Upper lobe of right lung (tissue), 1 donor: ENCODE results near the gene JUP. TPM values are rescaled to one million over a fixed set of nuclear protein-coding genes. Genes with fewer than 3 reads are reported as not detected.
A peak's percentile ranks its signal among the peaks of the same experiment; 100 is the strongest.

Experiments used
- ATAC-seq: fragments of 200-7000 bp; cut with Tn5 transposase; one replicate; pipeline ENCODE4 v1.9.1; 2020; ENCODE audit warnings: mild to moderate bottlenecking, moderate library complexity
- DNase-seq: peaks from one replicate; pipeline ENCODE4 v3.0.0-alpha.2; 2020
- H3K27ac ChIP-seq: fragments of 200-600 bp; one replicate; pipeline ENCODE4 v1.8.0; 2022
- H3K27me3 ChIP-seq: fragments of 200-600 bp; one replicate; pipeline ENCODE4 v1.8.0; 2022; ENCODE audit warnings: mild to moderate bottlenecking
- H3K36me3 ChIP-seq: fragments of 200-600 bp; one replicate; pipeline ENCODE4 v1.8.0; 2022
- H3K4me1 ChIP-seq: fragments of 200-600 bp; one replicate; pipeline ENCODE4 v1.8.0; 2022
- H3K4me3 ChIP-seq: fragments of 200-600 bp; one replicate; pipeline ENCODE4 v1.8.0; 2022; ENCODE audit warnings: mild to moderate bottlenecking
- H3K9me3 ChIP-seq: fragments of 200-600 bp; one replicate; pipeline ENCODE4 v1.8.0; 2022
- intact Hi-C: fragments of 100-400 bp; cut with DNase I; formaldehyde crosslinking; loops from one replicate; pipeline ENCODE4 v1.11.0; 2022
- total RNA-seq: library from RNA; stranded (reverse); fragmentation: NEBNext Ultra II Directional; extraction: Animal tissue kit (Norgen Biotek cat#: 25700); gene quantifications from one replicate; pipeline ENCODE4 v1.2.1, GENCODE V29; 2021
- TF ChIP-seq, protein P1 (sequence below): fragments of 200-600 bp; IDR thresholded peaks from one replicate; pipeline ENCODE4 v1.8.0; 2022; ENCODE audit warnings: antibody characterized with exemption
- donor health status: DM: no; HTN: yes; CAD: no; lungs with severe emphysema.

Gene JUP
- total RNA-seq, 1 donor from 2014 or later: 109 TPM

GRCh38 chr17:41773190-41773588 lies 13.3 kb downstream of the JUP start:
- Histone ChIP-seq H3K27me3 (no peaks in the 10 kb centered on the region), H3K36me3 (peaks cover 32% of the 10 kb centered on the region), H3K27ac (peak overlapping the region; percentile 42), H3K9me3 (no peaks in the 10 kb centered on the region), H3K4me3 (no peak overlapping the region), H3K4me1 (peaks cover 64% of the 10 kb centered on the region)
- ATAC-seq (peak; percentile 43), DNase-seq (peak; percentile 78)
- TF ChIP-seq, protein P1, sequence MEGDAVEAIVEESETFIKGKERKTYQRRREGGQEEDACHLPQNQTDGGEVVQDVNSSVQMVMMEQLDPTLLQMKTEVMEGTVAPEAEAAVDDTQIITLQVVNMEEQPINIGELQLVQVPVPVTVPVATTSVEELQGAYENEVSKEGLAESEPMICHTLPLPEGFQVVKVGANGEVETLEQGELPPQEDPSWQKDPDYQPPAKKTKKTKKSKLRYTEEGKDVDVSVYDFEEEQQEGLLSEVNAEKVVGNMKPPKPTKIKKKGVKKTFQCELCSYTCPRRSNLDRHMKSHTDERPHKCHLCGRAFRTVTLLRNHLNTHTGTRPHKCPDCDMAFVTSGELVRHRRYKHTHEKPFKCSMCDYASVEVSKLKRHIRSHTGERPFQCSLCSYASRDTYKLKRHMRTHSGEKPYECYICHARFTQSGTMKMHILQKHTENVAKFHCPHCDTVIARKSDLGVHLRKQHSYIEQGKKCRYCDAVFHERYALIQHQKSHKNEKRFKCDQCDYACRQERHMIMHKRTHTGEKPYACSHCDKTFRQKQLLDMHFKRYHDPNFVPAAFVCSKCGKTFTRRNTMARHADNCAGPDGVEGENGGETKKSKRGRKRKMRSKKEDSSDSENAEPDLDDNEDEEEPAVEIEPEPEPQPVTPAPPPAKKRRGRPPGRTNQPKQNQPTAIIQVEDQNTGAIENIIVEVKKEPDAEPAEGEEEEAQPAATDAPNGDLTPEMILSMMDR: no peak
- intact Hi-C loops: no loop called here

GRCh38 chr17:41772586-41773189 lies 13.8 kb downstream of the JUP start:
- Histone ChIP-seq H3K27me3 (no peaks in the 10 kb centered on the region), H3K9me3 (no peaks in the 10 kb centered on the region), H3K27ac (peak overlapping the region; percentile 42), H3K4me3 (no peak overlapping the region), H3K4me1 (peaks cover 58% of the 10 kb centered on the region), H3K36me3 (peaks cover 37% of the 10 kb centered on the region)
- ATAC-seq (no peak), DNase-seq (no peak)
- TF ChIP-seq, protein P1: no peak
- intact Hi-C loops: no loop called here

DNA sequence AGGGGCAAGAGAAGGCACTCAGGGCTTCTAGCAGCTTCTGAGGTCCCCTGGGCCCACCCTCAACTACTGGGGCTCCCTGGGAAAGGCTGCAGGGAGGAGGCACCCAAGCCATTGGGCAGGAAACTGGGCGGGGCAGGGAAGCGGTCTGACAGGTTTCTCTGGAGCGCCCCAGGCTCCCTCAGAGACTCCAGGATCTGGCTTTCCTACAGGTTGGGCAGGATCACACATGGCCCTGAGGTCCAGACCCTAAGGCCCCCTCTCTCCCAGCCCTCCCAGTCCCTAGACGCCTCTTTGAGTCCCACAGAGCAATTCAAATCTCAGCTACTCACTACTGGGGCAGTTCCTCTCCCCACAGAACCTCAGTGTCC lies 14.3 kb downstream of the JUP start:
- peaks cover 41% of the 10 kb centered on the region for H3K36me3 ChIP-seq
- no peaks in the 10 kb centered on the region for H3K9me3 ChIP-seq
- ATAC-seq (peak; percentile 77), DNase-seq (peak; percentile 89)
- H3K4me3 ChIP-seq: no peak overlapping the region
- H3K27me3 ChIP-seq: no peaks in the 10 kb centered on the region
- intact Hi-C loops: no loop called here
- peak overlapping the region; percentile 42 for H3K27ac ChIP-seq
- H3K4me1 ChIP-seq: peaks cover 54% of the 10 kb centered on the region
- TF ChIP-seq, protein P1: no peak

GRCh38 chr17:41771389-41772206 lies 14.9 kb downstream of the JUP start:
- no peak for DNase-seq
- H3K4me1 ChIP-seq: peaks cover 48% of the 10 kb centered on the region
- H3K36me3 ChIP-seq: peaks cover 48% of the 10 kb centered on the region
- no peaks in the 10 kb centered on the region for H3K27me3 ChIP-seq
- no peak for ATAC-seq
- no peak overlapping the region for H3K27ac ChIP-seq
- H3K4me3 ChIP-seq: no peak overlapping the region
- TF ChIP-seq, protein P1: no peak
- intact Hi-C loops: no loop called here
- H3K9me3 ChIP-seq: no peaks in the 10 kb centered on the region

- Histone ChIP-seq H3K9me3 (no peaks in the 10 kb centered on the region), H3K27me3 (no peaks in the 10 kb centered on the region), H3K36me3 (peaks cover 64% of the 10 kb centered on the region), H3K27ac (no peak overlapping the region), H3K4me3 (no peak overlapping the region), H3K4me1 (peaks cover 32% of the 10 kb centered on the region)
- TF ChIP-seq, protein P1: no peak
- no peak for DNase-seq
- no peak for ATAC-seq
- intact Hi-C loops: no loop called here
Observed at GRCh38 chr17:41769985-41770384, 16.5 kb downstream of the JUP start.
